HepG2 (cell line): Measurements from ENCODE around the gene TPX2. TPM values are rescaled to one million over a fixed set of nuclear protein-coding genes. Genes with fewer than 3 reads are reported as not detected.

Experiments
- ATAC-seq: fragments of 200-7000 bp; cut with Tn5 transposase; 3 replicates; pipeline ENCODE4 v1.9.1; 2020; ENCODE audit warnings: mild to moderate bottlenecking, moderate library complexity
- BruUV-seq: library from RNA; stranded (reverse); fragments of 400-500 nt; replicated peaks from 2 replicates; lab custom pipeline; 2021; lab: Mats Ljungman, UMichigan
- CTCF ChIA-PET: fragments of 300-600 bp; formaldehyde crosslinking; extraction: SDS; loops from one replicate; lab custom pipeline; 2021; ENCODE audit warnings: low total read pairs, inconsistent platforms, low intra/inter-chr PET ratio; lab: Yijun Ruan, JAX
- POLR2A ChIA-PET: fragments of 350-600 bp; sonication (Branson Sonifier 250); formaldehyde crosslinking; loops from one replicate; lab custom pipeline; 2020; ENCODE audit warnings: antibody characterized with exemption, inconsistent platforms; lab: Yijun Ruan, JAX
- DNase-seq: peaks from one replicate; pipeline ENCODE4 v3.0.0-alpha.2; 2015; ENCODE audit warnings: low spot score
- FAIRE-seq: peaks from 3 replicates; lab custom pipeline; 2011; peaks lifted over from hg19 to GRCh38; lab: Jason Lieb, UNC
- H2AFZ ChIP-seq: one replicate; pipeline ENCODE4 v1.6.1; 2011; ENCODE audit warnings: low read length, inconsistent platforms
- H3K27ac ChIP-seq: fragments of 300-600 bp; 3 replicates; pipeline ENCODE4 v1.8.0; 2011; ENCODE audit warnings: mixed run types, mild to moderate bottlenecking, mixed read lengths, low read length, inconsistent platforms; ENCODE audit not compliant: insufficient read depth; ENCODE audit errors: extremely low read length
- H3K27me3 ChIP-seq, 2 experiments: fragments of 200-600 bp in 1 of 2; 2 replicates in 1 of 2; 3 replicates in 1 of 2; pipeline versions ENCODE4 v1.6.0 to v1.8.0; 2011; ENCODE audit warnings: low read length in 2 of 2, mild to moderate bottlenecking in 2 of 2, moderate library complexity in 2 of 2, inconsistent platforms in 1 of 2; ENCODE audit not compliant: insufficient read depth in 2 of 2, control insufficient read depth in 1 of 2
- H3K36me3 ChIP-seq, 2 experiments: fragments of 200-600 bp in 1 of 2; replicated peaks in 1 of 2; 2 replicates in 1 of 2; 3 replicates in 1 of 2; pipeline versions ENCODE4 v1.5.1 to v1.8.0; 2011; ENCODE audit warnings: low read length in 2 of 2, inconsistent platforms in 1 of 2; ENCODE audit not compliant: insufficient read depth in 2 of 2, control insufficient read depth in 1 of 2
- H3K4me1 ChIP-seq: 2 replicates; pipeline ENCODE4 v1.5.1; 2012; ENCODE audit warnings: low read length, inconsistent platforms; ENCODE audit not compliant: insufficient read depth
- H3K4me2 ChIP-seq: 2 replicates; pipeline ENCODE4 v1.6.0; 2011; ENCODE audit warnings: low read depth, low read length, inconsistent platforms
- H3K4me3 ChIP-seq, 3 experiments: fragments of 200-600 bp in 1 of 3; sonication (generic), shearing (Covaris generic) in 1 of 3; replicated peaks in 1 of 3; 2 replicates each; pipeline ENCODE4 v1.5.1; 2011 to 2016; ENCODE audit warnings: low read length in 3 of 3, inconsistent platforms in 2 of 3, low read depth in 2 of 3, mild to moderate bottlenecking in 2 of 3, control low read depth in 1 of 3, mixed read lengths in 1 of 3; ENCODE audit not compliant: insufficient read depth in 1 of 3
- H3K79me2 ChIP-seq: one replicate; pipeline ENCODE4 v1.6.1; 2011; ENCODE audit warnings: low read length, inconsistent platforms; ENCODE audit not compliant: insufficient read depth
- H3K9ac ChIP-seq: 2 replicates; pipeline ENCODE4 v1.6.0; 2011; ENCODE audit warnings: mild to moderate bottlenecking, low read depth, low read length, inconsistent platforms; ENCODE audit not compliant: insufficient read depth
- H3K9me3 ChIP-seq: 2 replicates; pipeline ENCODE4 v1.5.1; 2012; ENCODE audit warnings: mild to moderate bottlenecking, low read length
- H4K20me1 ChIP-seq: 2 replicates; pipeline ENCODE4 v1.6.0; 2011; ENCODE audit warnings: inconsistent platforms, mild to moderate bottlenecking, low read length, moderate library complexity; ENCODE audit not compliant: insufficient read depth
- HES4 ChIP-seq: sonication (generic); formaldehyde crosslinking; IDR thresholded peaks from 2 replicates; pipeline ENCODE4 v1.9.0; 2021; ENCODE audit warnings: mild to moderate bottlenecking, missing genetic modification reagents, borderline replicate concordance
- KLF16 ChIP-seq, 2 experiments: sonication (generic) in 1 of 2; formaldehyde crosslinking in 1 of 2; IDR thresholded peaks; 2 replicates each; pipeline versions ENCODE4 v1.6.1 to v1.8.0; 2016 to 2023; ENCODE audit warnings: missing genetic modification reagents in 2 of 2, missing compliant biosample characterization in 1 of 2
- MEF2D ChIP-seq: sonication (generic); formaldehyde crosslinking; IDR thresholded peaks from 2 replicates; pipeline ENCODE4 v1.5.1; 2020; ENCODE audit warnings: mild to moderate bottlenecking, missing genetic modification reagents
- PAF1 ChIP-seq: IDR thresholded peaks from 2 replicates; pipeline ENCODE4 v1.6.1; 2016; ENCODE audit warnings: missing genetic modification reagents, missing compliant biosample characterization
- PRDM10 ChIP-seq: sonication (generic); formaldehyde crosslinking; IDR thresholded peaks from 2 replicates; pipeline ENCODE4 v1.4.0; 2020; ENCODE audit warnings: low read depth, missing genetic modification reagents
- REL ChIP-seq: sonication (generic); formaldehyde crosslinking; conservative IDR thresholded peaks from 2 replicates; pipeline ENCODE4 v1.8.0; 2022; ENCODE audit warnings: mild to moderate bottlenecking, missing genetic modification reagents, moderate library complexity
- SAP130 ChIP-seq: IDR thresholded peaks from 2 replicates; pipeline ENCODE4 v1.6.1; 2016; ENCODE audit warnings: low read depth
- TBX3 ChIP-seq: fragments of 450-650 bp; IDR thresholded peaks from 2 replicates; pipeline ENCODE4 v1.6.1; 2017; ENCODE audit warnings: antibody characterized with exemption, mild to moderate bottlenecking, inconsistent platforms, borderline replicate concordance
- ZBTB7B ChIP-seq: sonication (generic); formaldehyde crosslinking; IDR thresholded peaks from 2 replicates; pipeline ENCODE4 v1.4.0; 2020; ENCODE audit warnings: missing genetic modification reagents
- ZNF24 ChIP-seq: fragments of 450-650 bp; IDR thresholded peaks from 2 replicates; pipeline ENCODE4 v1.6.1; 2017; ENCODE audit warnings: antibody characterized with exemption, mild to moderate bottlenecking
- ZNF275 ChIP-seq: sonication (generic); formaldehyde crosslinking; IDR thresholded peaks from 2 replicates; pipeline ENCODE4 v1.8.0; 2022; ENCODE audit warnings: missing genetic modification reagents, mild to moderate bottlenecking, inconsistent platforms, borderline replicate concordance
- WGBS: methylation state at CpG from one replicate; pipeline ENCODE4 v1.1.6; 2017; ENCODE audit warnings: low lambda C conversion rate; 5-methylcytosine and 5-hydroxymethylcytosine counted together
- in situ Hi-C: cut with HindIII; loops from 2 replicates; pipeline ENCODE4 v1.10.0; 2017; ENCODE audit warnings: low pct_unique_long_range_greater_than_20kb; ENCODE audit not compliant: extremely low pct_ligation_motif_present
- intact Hi-C: fragments of 100-400 bp; cut with micrococcal nuclease; formaldehyde crosslinking; loops from one replicate; pipeline ENCODE4 v1.10.0; 2022; ENCODE audit not compliant: unreplicated experiment
- polyA plus RNA-seq, 8 experiments: library from polyadenylated mRNA; depleted of rRNA in 3 of 8; stranded (reverse) in 7 of 8; unstranded in 1 of 8; fragments of >200 nt; fragmentation: Illumina TruSeq in 4 of 8; extraction: Trizol in 4 of 8; gene quantifications; 2 replicates each; pipeline versions ENCODE4 v1.2.1 to v1.2.3, GENCODE V29; 2011 to 2016; ENCODE audit warnings: low read depth in 4 of 8, missing spikeins in 1 of 8, mixed read lengths in 1 of 8; ENCODE audit not compliant: insufficient read depth in 1 of 8
- total RNA-seq, 5 experiments: library from RNA; depleted of rRNA; stranded (reverse); fragments of >200 nt; fragmentation: Illumina TruSeq; extraction: Trizol; gene quantifications; 2 replicates each; pipeline ENCODE4 v1.2.3, GENCODE V29; 2016; ENCODE audit warnings: low read depth in 1 of 5

The TPX2 gene
- total and polyA plus RNA-seq, 2 of the 13 experiments (the other 11 are each of a cell fraction or from before 2014, with no cell fraction given): 34.3 to 124 TPM

GRCh38 chr20:31809661-31810060 is 70.6 kb downstream of the TPX2 start (continued):
- TF ChIP-seq PRDM10 (no peak), ZNF24 (no peak)

DNA sequence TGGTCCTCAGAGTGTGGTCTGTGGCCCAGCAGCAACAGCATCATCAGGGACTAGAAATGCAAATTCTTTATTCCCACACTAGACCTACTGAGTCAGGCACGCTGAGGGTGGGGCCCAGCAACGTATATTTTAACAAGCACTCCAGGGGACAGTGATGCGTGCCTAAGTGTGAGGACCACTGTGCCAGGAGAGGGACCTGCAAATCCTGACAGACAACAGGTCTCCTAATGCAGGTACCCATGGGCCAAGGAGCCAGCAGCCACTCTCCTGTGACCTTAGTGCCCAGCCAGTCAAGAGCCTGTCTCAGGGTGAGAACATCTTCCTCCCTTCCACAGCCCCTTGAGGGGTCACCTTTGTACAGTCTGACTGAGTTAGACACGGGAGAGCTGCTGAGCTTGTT is 72.1 kb downstream of the TPX2 start:
- ATAC-seq (no peak), DNase-seq (no peak), FAIRE-seq (no peak)
- no peak overlapping the region for H2AFZ ChIP-seq
- no peaks in the 10 kb centered on the region for H3K79me2 ChIP-seq
- intact Hi-C loops: no loop called here
- ChIA-PET CTCF (no interaction called here), POLR2A (no interaction called here)
- no TSS peak for BruUV-seq
- no peaks in the 10 kb centered on the region for H4K20me1 ChIP-seq
- no peaks in the 10 kb centered on the region for H3K36me3 ChIP-seq
- no peak overlapping the region for H3K4me2 ChIP-seq
- 72% methylated on average over 4 of the region's 4 CpGs for WGBS
- H3K27ac ChIP-seq: no peak overlapping the region
- no peaks in the 10 kb centered on the region for H3K4me1 ChIP-seq
- no peaks in the 10 kb centered on the region for H3K27me3 ChIP-seq
- H3K9me3 ChIP-seq: no peaks in the 10 kb centered on the region
- H3K9ac ChIP-seq: no peak overlapping the region
- no peak for TF ChIP-seq ZBTB7B (CRISPR knock-in tag)
- TF ChIP-seq PAF1 (CRISPR knock-in tag): no peak
- TF ChIP-seq SAP130 (CRISPR knock-in tag): no peak
- no peak for TF ChIP-seq TBX3
- TF ChIP-seq KLF16 (CRISPR knock-in tag; IDR thresholded peaks at IDR 0.05): no peak
- no peak for TF ChIP-seq ZNF275
- no peak for TF ChIP-seq HES4 (CRISPR knock-in tag)
- no peak for TF ChIP-seq REL (CRISPR knock-in tag)
- TF ChIP-seq MEF2D (CRISPR knock-in tag): no peak
- TF ChIP-seq, all 625 proteins: peak for 0
- in situ Hi-C loops: no loop called here
- no peak overlapping the region for H3K4me3 ChIP-seq
